NCI-H1417 treated with DMSO at 0.1 percent for 48 hours (cell line): Measurements from ENCODE around the gene LY6G6F.
A peak's percentile ranks its signal among the peaks of the same experiment; 100 is the strongest.

Source experiments
- DNase-seq: peaks from one replicate; lab custom pipeline; 2025; lab: John Stamatoyannopoulos, UW

Gene LY6G6F

GRCh38 chr6:31723980-31724691, 17.5 kb downstream of the LY6G6F start:
- no peak for DNase-seq

DNA sequence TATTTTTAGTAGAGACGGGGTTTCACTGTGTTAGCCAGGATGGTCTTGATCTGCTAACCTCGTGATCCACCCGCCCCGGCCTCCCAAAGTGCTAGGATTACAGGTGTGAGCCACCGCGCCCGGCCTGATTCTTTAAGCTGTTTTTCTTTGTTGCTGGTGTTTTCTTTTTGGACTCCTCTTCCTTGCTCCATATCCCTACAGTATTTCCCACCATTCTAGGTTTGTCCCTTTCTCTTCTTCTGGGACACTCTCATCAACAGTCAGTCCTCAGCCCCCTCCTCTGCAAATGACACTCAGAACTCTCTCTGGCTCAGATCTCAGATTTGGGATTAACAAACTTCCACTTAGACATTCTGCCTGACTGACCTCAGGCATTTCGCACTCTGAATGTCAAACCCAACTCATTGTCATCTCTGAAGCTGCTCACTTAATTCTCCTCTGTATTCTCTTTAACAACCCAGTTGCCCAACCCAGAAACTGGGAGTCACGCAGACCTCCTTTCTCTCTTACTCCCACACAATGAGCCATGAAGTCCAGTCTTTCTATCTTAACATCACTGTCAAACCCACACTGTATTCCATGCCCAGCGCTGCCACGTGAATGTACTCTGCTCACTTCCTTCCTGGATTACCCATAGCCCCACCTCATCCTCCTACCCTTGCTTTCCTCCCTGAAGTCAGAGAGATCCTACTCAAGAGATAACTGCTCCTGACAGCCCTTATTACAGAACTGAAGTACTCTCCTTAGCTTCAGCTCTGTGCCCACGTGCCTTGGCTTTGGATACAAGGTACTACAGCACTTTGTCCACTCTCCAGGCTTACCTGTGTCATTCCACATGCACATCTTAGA, 19.1 kb downstream of the LY6G6F start:
- no peak for DNase-seq

DNA sequence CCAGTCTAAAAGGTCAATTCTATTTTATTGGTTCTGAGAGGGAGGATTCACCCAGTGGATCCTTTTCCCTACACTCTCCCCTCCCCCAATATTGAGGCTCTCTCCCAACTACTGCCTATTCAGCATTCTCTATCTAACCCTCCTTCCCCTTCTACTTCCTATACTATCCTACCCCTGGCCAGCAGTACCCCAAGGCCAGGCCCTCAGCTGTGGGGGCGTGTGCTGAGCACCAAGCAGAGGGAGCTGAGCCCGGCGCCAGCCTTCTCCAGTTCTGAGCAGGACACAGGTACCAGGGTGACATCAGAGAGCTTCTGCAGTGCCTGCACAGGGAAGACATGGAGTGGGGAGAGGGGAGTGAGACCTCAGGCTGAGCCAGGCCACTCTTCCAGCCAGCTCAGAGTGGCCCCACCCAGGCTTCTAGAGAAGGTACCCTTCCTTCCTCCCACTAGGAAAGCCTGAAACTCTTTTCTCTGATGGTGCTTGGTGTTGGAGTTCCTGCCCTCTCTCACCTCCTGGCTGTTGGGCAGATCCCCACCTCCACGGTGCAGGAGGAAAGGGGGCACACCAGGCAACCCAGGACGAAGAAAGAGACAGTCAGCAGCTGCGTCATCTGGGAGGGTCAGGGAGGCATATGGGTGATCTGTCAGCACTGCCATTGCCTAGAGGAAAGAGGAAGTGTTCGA, 20.5 kb downstream of the LY6G6F start:
- DNase-seq = no peak

DNA sequence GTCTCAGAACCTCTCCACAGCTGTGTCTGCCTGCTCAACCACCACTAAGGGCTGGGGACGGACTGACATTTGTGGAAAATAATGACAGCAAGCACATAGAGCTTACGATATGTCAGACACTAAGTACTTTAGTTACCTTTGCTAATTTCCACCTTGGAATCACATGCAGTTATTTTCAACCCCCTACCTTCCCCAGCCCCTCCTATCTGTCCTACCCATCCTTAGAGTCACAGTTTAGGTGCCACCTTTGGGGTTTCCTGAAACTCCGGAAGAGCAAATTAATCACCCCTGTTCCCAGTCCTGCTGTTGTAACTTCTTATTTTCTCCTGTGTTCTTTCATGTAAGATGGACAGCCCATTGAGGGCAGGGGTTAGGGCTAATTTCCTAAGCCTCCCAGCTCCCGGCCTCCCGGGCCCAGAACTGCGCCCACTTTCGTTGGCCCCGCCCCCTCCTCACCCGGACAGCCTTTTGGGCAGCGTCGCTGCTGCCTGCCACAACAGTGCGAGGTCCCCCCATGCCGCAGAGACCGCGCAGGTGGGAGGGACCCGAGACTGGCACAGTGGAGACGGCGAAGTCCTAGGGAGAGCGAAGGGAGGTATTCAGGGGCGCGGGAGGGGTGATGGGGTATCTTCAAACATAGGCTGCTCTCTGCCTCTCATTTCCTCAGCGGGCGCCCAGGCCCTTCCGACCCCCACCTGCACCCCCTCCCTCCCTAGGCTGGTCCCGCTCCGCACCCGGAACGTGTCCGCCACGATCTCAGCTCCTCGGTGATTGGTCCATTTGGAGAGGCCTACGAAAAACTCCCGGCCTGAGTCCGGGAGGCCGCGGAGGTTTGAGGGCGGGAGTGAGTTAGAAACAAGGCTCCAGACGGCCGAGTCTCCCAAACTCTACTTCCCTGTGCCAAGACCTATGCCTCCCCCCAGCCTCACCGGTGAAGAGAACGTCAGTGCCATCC, 21.3 kb downstream of the LY6G6F start:
- no peak for DNase-seq

DNA sequence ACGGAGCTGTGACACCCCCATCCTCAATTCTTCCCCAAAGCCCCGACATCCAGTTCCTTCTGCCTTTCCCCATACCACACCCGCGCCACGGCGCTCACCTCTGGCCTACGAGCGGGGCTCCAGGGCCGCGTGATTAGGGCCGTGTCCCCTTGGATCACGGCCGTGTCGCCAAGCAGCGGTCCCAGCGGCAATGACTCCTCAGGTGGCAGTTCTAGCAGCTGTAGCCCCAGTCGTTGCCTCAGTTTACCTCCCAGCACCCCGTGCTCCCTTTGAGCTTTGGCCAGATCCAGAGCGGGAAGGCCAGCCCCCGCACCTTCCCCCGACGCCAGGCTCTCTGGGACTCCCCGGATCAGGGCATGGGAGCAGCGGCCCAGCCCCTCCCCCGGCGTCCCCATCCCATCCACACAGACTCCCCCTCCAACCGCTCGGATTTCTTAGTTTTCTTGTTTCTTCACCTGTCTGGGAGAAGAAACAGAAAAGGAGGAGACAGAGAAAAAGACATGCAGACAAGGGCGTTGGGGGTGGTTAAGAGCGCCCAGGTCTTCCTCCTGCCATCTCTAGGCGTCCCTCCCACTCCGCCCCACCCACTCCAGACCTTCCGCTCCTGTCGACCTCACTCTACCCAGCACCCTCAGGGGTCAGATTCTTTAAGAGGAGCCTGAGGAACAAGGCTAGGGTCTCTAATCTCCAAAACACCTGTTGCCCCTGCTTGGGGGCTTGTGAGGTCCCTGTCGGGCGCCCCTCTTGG, 22.3 kb downstream of the LY6G6F start, which contains the start of gene DDAH2:
TSS of gene DDAH2 (minus strand) at position 533 of the 748 bp plus-strand sequence. CDS start at position 395, 138 bp downstream.
- DNase-seq = no peak

DNA sequence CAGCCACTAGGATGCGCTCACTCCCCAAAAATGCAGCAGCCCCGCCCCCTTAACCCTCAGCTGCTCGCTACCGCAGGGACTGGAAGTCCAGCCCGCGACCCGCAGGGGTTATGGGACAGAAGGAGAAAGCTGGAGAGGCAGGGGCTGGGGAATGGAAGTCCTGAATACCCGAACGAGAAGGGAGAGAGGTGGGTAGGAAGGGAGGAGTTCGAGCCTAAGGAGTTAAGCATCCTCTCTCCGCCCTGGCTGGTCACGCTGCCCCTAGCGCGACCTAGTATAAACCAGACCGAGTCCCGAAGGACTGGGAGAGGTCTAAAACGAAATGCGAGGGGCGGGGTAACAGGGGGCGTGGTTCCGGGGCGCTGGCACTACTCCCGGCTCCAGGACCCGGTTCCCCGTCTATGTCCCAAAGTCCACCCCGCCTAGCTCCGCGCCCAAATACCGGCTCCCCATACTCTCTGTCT, 22.9 kb downstream of the LY6G6F start:
- DNase-seq = no peak

GRCh38 chr6:31729979-31730630, 23.4 kb downstream of the LY6G6F start:
- DNase-seq = no peak

DNA sequence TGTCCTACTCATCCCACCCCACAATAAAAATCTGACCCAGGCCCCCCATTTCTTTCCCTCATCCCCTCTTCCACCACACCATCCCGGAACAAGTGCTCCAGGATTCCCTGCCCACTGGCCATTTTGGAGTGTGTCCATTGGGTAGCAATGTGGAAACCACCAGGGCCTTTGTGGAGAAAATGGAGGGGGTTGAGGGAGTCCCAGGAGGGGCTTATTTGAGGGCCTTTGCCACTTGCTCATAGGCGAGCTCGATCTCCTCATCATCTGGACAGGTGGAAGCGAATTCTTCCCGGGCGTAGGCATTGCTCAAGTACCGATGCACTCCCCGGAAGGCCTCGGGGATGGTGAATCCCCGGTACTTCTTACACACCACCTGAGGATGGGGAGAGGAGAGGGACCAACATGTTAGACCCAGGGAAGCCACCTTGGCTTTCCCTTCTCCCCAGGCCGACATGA, 24.0 kb downstream of the LY6G6F start:
- no peak for DNase-seq

GRCh38 chr6:31732029-31732428, 25.4 kb downstream of the LY6G6F start:
- no peak for DNase-seq

- no peak for DNase-seq
These were observed 27.1 kb downstream of the LY6G6F start for GRCh38 chr6:31733734-31734133.

DNA sequence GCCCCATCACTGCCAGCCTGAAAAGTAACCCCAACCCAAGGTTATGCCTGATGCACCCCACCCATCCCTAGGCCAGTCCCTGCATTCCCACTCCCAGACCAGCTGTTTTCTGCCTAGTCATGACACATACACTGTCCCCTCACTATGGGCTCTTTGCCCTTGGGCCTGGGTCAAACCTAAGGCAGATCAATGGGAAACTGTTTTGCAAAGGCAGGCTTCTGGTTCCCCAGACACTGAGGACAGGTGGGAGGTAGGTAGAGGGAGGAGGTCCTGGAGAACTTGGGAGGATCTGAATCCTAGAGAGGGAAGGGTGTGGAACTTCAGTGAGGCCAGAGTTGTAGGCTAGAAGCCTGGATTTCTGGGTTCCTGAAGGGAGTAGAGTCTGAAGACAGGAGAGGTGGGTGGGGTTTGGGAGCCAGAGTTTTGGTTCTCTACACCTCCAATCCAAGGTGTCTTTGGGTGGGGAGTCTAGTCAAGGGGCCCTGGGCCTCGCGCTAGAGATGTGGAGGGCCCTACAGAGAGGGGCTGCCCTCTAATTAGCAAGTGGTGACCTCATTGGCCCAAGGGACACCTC, 27.7 kb downstream of the LY6G6F start:
- no peak for DNase-seq

DNA sequence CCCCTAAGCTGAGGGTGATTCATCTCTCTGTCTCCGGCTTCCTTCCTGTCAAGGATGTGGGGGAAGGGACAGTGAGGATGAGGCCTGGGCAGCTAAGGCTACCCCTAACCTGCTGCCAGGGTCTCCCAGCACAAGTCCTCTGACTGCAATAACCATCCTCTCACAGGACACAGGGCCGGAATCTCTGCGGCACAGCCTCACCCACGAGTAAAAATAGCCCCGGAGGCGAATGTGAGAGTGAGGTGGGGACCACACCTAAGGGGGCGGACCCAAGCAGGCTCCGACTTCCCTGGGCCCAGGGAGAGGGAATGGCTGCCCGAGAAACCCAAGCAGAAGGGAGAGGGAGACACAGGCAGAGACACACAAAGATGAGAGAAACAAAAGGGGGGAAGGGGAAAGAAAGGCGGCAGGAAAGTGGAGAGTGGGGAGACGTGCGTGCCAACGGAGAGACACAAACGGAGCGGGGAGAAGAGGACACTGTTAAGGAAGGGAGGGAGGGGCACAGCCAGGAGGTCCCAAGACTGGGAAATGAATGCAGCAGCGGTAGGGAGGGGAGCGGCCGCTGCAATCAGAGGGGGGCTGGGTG, 28.2 kb downstream of the LY6G6F start:
- DNase-seq = no peak

DNA sequence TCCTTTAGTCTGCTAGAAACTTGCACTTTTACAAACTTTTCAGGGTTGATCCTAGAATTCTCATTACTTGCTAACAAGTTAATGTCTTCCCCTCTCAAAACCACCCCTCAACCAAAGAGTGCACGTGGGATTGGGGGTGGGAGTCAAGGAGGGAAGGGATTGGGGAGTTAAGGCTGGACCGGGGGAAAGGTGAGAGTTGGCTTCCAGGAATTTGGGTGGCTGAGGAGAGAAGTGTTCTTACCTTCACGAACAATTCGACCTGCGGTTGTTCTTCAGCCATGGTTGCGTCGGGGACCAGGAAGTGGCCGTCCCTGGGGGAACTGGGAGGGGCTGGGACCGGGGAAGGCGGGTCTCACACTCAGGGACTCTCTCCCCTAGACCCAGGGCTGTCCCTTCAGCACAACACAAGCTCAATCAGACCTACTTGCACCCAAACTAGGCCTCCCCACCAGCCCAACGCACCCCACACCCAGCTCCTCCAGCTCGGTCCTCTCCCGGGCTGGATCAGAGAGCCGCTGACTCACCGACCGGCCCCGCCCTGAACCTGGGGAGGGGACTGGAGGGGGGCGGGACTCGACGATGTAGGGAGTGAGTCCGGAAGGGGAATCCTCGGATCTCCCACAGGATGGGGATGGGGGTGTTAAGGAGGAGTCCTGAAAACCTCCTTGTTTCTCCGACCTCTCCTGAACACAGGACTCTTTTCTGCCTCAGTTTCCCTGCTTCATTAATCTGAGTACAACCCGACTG, 29.5 kb downstream of the LY6G6F start, which contains the start of gene CLIC1:
TSS of gene CLIC1 (minus strand) at position 510 of the 747 bp plus-strand sequence. CDS start at position 280, 230 bp downstream.
- DNase-seq = no peak

- DNase-seq = no peak
These were observed 30.2 kb downstream of the LY6G6F start for GRCh38 chr6:31736768-31737314.

DNA sequence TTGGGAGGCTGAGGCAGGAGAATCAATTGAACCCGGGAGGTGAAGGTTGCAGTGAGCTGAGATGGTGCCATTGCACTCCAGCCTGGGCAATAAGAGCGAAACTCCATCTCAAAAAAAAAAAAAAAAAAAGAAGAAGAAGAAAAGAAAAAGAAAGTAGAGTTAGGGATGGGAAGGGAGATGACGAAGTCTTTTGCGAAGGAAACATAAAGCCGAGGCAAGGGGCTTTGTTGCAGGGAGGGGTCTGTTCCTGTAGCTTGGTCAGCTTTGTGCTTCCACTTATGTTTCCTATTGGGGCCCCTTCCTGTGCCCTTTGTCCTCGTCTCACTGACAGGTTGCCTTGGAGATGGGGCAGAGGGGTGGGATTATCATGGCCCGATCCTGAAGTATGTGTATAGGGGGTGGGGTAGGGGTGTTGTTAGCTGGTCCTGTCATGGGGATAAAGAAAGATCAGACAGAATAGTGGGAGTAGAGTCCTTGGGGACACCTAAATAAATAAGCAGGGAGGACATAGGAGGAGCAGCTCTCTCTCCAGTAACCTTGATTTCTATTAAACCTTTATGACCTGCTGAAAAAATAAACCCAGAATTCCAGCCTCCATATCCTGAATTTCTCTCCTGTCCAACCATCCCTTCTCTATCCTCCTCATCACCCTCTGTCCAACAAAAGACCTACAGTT, 30.8 kb downstream of the LY6G6F start:
- peak; percentile 7 for DNase-seq

- DNase-seq = peak; percentile 80
These were observed 31.6 kb downstream of the LY6G6F start for GRCh38 chr6:31737991-31738979.
